Choroid plexus epithelial cell (primary cell): ENCODE results near the gene TADA1.

ENCODE experiments used
- DNase-seq: peaks from one replicate; pipeline ENCODE4 v3.0.0-alpha.2; 2010; ENCODE audit warnings: low read depth
- H3K4me3 ChIP-seq: 2 replicates; pipeline ENCODE4 v1.5.1; 2011; ENCODE audit warnings: low read depth, mild to moderate bottlenecking, control low read depth, low read length, moderate library complexity
- CTCF ChIP-seq: conservative IDR thresholded peaks from 2 replicates; pipeline ENCODE4 v1.5.1; 2011; ENCODE audit warnings: low read depth, mild to moderate bottlenecking, control low read depth, inconsistent platforms, low read length, moderate library complexity

TADA1 gene

GRCh38 chr1:166808952-166809351 is 67.1 kb downstream of the TADA1 start:
- TF ChIP-seq CTCF, result no peak
- DNase-seq, result no peak

More at GRCh38 chr1:166808952-166809351, 67.1 kb downstream of the TADA1 start:
- H3K4me3 ChIP-seq, result no peak overlapping the region
